GM13977 (cell line): Measurements from ENCODE around the gene KIF21B.
"Not testable (repeated sequence)": the region's sequence is repeated elsewhere in the genome, so short reads cannot be mapped to it uniquely, and the experiment has no call there.

Source experiments
- DNase-seq: peaks from one replicate; pipeline ENCODE4 v3.0.0; 2012; ENCODE audit warnings: low spot score
- in situ Hi-C: fragments of 300-500 bp; cut with MboI; formaldehyde crosslinking; loops from one replicate; pipeline ENCODE4 v1.12.0; 2022; ENCODE audit warnings: low sequenced_read_pairs, low pct_unique_long_range_greater_than_20kb, mixed read lengths, inconsistent platforms; ENCODE audit not compliant: unreplicated experiment
- TF ChIP-seq, protein P1 (sequence below): IDR thresholded peaks from 2 replicates; pipeline ENCODE4 v1.5.1; 2012; ENCODE audit warnings: mild to moderate bottlenecking, control low read depth; ENCODE audit not compliant: insufficient read depth; ENCODE audit errors: extremely low read depth, missing control alignments

Gene KIF21B

DNA sequence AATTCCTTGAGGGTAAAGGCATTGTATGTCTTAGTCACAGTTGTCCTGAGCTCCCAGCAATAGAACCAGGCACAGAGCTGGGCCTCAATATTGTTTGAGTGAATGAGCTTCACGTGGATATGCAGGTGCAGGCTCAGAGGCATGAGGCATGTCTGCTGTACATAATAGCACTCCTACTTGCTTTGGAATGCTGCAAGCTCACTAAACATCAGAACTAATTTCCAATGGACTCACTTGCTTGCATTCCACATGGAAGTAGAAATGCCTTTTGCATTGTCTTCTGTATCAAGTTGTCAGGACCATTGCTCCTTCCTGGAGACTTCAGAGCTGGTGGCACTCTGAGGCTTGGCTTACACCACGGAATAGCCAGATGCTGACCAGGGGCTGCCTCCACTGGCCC, 91.7 kb downstream of the KIF21B start:
- TF ChIP-seq, protein P1, sequence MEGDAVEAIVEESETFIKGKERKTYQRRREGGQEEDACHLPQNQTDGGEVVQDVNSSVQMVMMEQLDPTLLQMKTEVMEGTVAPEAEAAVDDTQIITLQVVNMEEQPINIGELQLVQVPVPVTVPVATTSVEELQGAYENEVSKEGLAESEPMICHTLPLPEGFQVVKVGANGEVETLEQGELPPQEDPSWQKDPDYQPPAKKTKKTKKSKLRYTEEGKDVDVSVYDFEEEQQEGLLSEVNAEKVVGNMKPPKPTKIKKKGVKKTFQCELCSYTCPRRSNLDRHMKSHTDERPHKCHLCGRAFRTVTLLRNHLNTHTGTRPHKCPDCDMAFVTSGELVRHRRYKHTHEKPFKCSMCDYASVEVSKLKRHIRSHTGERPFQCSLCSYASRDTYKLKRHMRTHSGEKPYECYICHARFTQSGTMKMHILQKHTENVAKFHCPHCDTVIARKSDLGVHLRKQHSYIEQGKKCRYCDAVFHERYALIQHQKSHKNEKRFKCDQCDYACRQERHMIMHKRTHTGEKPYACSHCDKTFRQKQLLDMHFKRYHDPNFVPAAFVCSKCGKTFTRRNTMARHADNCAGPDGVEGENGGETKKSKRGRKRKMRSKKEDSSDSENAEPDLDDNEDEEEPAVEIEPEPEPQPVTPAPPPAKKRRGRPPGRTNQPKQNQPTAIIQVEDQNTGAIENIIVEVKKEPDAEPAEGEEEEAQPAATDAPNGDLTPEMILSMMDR: no peak
- no peak for DNase-seq
- in situ Hi-C loops: no loop called here

DNA sequence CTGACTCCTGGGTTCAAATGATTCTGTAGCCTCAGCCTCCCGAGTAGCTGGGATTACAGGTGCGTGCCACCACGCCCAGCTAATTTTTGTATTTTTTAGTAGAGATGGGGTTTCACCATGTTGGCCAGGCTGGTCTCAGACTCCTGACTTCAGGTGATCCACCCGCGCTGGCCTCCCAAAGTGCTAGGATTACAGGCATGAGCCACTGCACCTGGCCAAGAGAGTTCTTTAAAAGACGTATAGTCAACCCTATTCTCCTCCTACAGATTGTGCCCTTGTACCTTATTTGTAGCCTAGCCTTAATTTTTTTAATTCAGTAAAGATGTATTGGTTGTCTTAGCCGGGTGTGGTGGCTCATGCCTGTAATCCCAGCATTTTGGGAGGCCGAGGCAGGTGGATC, 93.2 kb downstream of the KIF21B start:
- DNase-seq, in situ Hi-C loops: not testable (repeated sequence)

DNA sequence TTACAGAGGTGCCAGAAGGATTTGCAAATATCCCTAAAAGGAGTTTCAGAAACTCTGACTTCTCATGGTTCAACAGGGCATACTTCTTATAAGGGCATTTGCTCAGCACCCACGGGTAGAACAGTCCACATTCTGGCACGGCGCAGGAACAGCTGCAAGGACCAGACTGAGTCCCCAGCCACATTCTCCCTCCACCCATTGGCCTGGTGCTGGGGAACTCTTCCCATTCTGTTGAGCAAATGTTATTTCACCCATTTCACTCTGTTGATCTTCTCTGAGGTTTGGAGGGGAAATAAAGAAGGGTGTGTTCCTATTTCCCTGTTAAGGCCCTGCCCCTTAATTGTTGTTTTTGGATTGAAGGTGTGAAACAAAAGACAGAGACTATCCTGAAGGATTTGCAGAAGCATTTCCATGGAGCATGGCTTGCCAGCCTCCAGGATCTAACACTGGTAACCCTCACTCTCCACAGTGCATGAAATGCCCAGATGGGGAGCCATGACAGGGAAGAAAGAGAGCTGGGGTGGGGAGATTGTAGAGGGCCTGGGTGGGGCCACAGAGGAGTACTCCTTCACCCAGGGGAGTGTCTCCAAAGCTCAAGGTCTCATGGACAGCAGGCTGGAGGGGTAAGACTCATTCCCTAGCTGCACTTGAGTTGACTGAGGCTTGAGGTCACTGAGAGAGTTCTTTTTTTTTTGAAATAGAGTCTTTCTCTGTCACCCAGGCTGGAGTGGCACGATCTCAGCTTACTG, 93.8 kb downstream of the KIF21B start:
- in situ Hi-C loops: no loop called here
- TF ChIP-seq, protein P1: no peak
- no peak for DNase-seq

DNA sequence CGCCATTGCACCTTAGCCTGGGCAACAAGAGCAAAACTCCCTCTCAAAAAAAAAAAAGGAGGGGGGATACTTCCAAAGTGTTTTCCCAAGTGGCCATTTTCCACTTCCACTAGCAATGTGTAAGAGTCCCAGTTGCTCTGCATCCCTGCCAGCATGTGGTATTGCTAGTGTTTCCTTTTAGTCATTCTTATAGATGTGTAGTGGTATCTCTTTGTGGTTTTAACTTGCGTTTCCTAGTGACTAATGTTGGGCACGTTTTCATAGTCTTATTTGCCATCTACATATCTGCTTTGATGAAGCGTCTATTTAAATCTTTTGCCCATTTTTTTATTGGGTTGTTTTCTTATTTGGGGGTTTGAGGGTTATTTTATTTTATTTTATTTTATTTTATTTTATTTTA, 97.7 kb downstream of the KIF21B start:
- no peak for DNase-seq
- in situ Hi-C loops: no loop called here

GRCh38 chr1:200923601-200924000, 99.9 kb downstream of the KIF21B start:
- TF ChIP-seq, protein P1: no peak
- no peak for DNase-seq
- in situ Hi-C loops: no loop called here

More for the DNA sequence above, 97.7 kb downstream of the KIF21B start:
- TF ChIP-seq, protein P1: no peak

- in situ Hi-C loops: no loop called here
- TF ChIP-seq, protein P1: no peak
- no peak for DNase-seq
Measured at GRCh38 chr1:200922406-200922805, 101.1 kb downstream of the KIF21B start.

DNA sequence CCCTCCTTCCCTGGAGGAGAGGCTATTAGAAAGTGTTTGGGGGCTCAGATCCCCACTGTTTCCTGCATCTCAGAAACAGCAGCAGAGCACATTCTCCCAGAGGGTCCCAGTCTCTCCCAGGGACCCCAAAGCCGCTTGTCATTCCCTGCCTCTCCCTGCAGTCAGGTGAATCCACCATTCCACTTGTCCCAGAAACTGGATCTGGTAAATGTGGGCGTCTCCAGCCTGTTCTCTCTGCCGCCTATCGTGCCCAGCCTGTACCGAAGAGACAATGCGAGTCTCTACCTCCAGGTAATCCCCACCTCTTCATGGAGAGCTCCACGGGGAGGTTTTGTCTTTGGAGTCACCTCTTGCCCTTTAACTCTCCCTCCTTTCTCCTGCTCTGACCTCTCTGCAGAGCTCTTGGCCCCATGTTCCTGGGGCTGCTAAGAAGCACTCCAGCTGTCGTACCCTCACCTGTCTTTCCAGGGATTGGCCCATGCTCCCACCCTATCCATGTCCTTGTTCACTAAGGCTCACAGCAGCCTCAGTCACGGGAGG, 101.9 kb downstream of the KIF21B start:
- no peak for DNase-seq
- TF ChIP-seq, protein P1: no peak
- in situ Hi-C loops: no loop called here
